GM06990 (cell line): ENCODE measurements around the gene ASB12.
"Not testable (repeated sequence)": the region's sequence is repeated elsewhere in the genome, so short reads cannot be mapped to it uniquely, and the experiment has no call there.

Source experiments
- DNase-seq: peaks from one replicate; pipeline ENCODE4 v3.0.0-alpha.2; 2011; ENCODE audit not compliant: insufficient read length; ENCODE audit errors: extremely low read depth
- H3K27me3 ChIP-seq: replicated peaks from 2 replicates; pipeline ENCODE4 v1.6.0; 2011; ENCODE audit warnings: low read length; ENCODE audit not compliant: control insufficient read depth, insufficient read depth
- H3K36me3 ChIP-seq: 2 replicates; pipeline ENCODE4 v1.5.1; 2011; ENCODE audit warnings: low read length; ENCODE audit not compliant: control insufficient read depth, insufficient read depth
- H3K4me3 ChIP-seq: replicated peaks from 2 replicates; pipeline ENCODE4 v1.5.1; 2011; ENCODE audit warnings: low read depth, mild to moderate bottlenecking, control low read depth, low read length
- CTCF ChIP-seq: IDR thresholded peaks from 2 replicates; pipeline ENCODE4 v1.5.1; 2011; ENCODE audit warnings: low read length, control low read depth, mild to moderate bottlenecking, inconsistent platforms; ENCODE audit not compliant: insufficient read depth, poor library complexity, severe bottlenecking

ASB12 gene, protein sequence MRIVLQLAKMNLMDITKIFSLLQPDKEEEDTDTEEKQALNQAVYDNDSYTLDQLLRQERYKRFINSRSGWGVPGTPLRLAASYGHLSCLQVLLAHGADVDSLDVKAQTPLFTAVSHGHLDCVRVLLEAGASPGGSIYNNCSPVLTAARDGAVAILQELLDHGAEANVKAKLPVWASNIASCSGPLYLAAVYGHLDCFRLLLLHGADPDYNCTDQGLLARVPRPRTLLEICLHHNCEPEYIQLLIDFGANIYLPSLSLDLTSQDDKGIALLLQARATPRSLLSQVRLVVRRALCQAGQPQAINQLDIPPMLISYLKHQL

DNA sequence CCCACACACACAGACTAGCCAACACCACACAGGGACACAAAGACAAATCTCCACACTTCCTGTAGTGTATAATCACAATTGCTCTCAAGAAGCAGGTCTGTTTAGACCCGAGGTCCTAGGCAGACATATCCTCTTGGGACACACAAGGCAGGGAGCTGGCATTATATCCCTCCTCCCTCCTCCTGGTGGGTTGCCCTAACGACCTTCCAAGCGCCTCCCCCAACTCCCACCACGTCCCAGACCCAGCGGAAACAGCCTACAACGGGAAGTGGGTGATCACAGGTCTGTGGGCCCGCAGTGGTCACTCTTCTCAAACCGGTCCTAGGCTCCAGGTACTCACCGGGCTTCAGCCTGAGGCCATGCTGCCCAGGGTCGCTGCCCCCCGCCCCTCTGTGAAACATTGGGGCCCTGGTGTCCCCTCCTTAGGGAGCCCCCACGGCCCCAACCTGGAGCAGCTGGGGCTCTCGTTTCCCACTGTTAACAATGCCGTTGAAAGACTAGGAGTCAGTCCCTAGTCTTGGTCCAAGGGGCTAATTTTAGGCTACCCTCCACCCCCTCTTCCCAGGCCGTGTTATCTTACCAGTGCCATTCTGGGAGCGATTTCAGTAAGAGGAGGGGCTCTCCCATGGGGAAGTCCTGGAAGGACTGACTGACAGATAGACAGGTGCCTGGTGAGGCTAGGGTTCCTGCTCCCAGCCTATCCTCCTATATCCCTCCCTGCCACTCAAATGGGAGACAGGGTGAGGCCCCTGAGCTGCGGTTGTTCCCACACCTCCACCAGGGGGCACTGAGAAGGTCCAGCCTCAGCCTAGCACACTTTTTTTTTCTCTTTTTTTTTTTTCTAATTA is at the start of gene ASB12:
Gene ASB12 (minus strand): TSS at position 485 of the 848 bp plus-strand sequence. CDS start 4,957 bp downstream, outside the sequence.
- Histone ChIP-seq H3K27me3 (no peaks in the 10 kb centered on the region), H3K36me3 (no peaks in the 10 kb centered on the region), H3K4me3 (no peak within 1 kb of the TSS)
- DNase-seq = no peak
- no peak for TF ChIP-seq CTCF

DNA sequence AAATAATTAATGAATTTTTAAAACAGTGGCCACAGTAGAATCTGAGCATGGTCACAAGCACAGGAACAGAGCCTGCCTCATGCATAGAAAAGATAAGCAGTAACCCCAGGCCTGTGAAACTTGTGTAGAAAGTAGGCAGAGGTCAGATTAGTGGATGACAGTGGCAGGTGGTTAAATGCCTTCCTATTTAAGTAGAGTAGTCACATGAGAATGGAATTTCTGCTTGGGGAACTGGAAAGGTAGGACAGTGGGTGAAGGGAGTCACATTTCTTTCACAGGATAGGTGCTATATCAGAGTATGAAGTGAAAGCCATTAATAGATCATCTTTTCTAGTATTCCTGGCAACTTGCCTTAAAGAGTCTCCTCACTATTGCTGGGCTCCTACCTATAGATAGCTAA is 34.9 kb upstream of the ASB12 start:
- no peaks in the 10 kb centered on the region for H3K36me3 ChIP-seq
- no peak for TF ChIP-seq CTCF
- no peak for DNase-seq
- no peaks in the 10 kb centered on the region for H3K27me3 ChIP-seq
- no peak overlapping the region for H3K4me3 ChIP-seq

- TF ChIP-seq CTCF = no peak
- Histone ChIP-seq H3K27me3 (no peaks in the 10 kb centered on the region), H3K36me3 (no peaks in the 10 kb centered on the region), H3K4me3 (no peak overlapping the region)
- no peak for DNase-seq
Measured at GRCh38 chrX:64229154-64229553, 1.3 kb downstream of the ASB12 start.

DNA sequence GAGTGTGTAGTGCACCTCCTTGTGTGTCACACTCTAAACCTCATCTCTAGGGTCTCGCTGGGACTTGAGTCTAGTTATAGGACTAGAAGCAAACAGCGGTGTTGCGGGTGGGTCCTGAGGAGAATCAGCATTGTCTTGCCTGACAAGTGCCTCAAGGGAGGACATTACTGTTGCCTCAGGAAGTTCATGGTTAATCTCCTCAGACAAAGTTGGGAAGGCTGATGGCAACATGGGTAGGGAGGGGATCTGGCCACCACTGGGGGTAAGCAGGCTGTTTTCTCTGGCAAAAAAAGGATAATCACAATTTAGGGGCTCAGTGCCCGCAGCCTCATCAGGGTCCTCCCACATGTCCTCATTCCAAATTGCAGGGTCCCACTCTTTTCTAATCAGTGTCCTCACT is 12.4 kb downstream of the ASB12 start:
- DNase-seq = no peak
- no peak overlapping the region for H3K4me3 ChIP-seq
- H3K27me3 ChIP-seq = no peaks in the 10 kb centered on the region
- TF ChIP-seq CTCF = no peak
- no peaks in the 10 kb centered on the region for H3K36me3 ChIP-seq

- not testable (repeated sequence) for H3K27me3 ChIP-seq, H3K4me3 ChIP-seq, DNase-seq, H3K36me3 ChIP-seq
Measured at GRCh38 chrX:64213989-64214388, 16.4 kb downstream of the ASB12 start.

- no peak for TF ChIP-seq CTCF
- DNase-seq = peak; percentile 24
- no peaks in the 10 kb centered on the region; the same call in 1 of the 2 replicates for H3K36me3 ChIP-seq
- no peaks in the 10 kb centered on the region for H3K27me3 ChIP-seq
- peak overlapping the region; percentile 70 for H3K4me3 ChIP-seq
Measured at GRCh38 chrX:64206556-64207162, 23.7 kb downstream of the ASB12 start.
